ENCODE results near the gene CCNI2.

GRCh38 chr5:132760601-132761317 lies 13.5 kb downstream of the CCNI2 start:
- TF ChIP-seq CTCF (IDR thresholded peaks at IDR 0.05) (no peak), POLR2A (IDR thresholded peaks at IDR 0.05) (no peak)

All from tibial nerve (tissue), 3 donors.